ENCODE results near the gene KIF12. TPM values are rescaled to one million over a fixed set of nuclear protein-coding genes. Genes with fewer than 3 reads are reported as not detected.

Gene KIF12
- total RNA-seq = not detected

GRCh38 chr9:114098936-114099668 lies at the start of gene KIF12:
KIF12 (minus strand) TSS chr9:114099292; CDS start chr9:114099276, 16 bp downstream.
- H3K36me3 Mint-ChIP-seq = no peaks in the 10 kb centered on the region
- H3K27me3 Mint-ChIP-seq = peaks cover 35% of the 10 kb centered on the region
- peaks cover 5% of the 10 kb centered on the region for H3K4me1 Mint-ChIP-seq (ENCODE audit: low read depth)
- H3K9me3 Mint-ChIP-seq = peaks cover 5% of the 10 kb centered on the region
- ChIA-PET CTCF (interaction anchor here (1.2 to 1.9 kb wide), 3 partner anchors 9 to 17 kb away, joined by 4 to 7 read pairs (median 7); no protein-coding TSS in a partner anchor), POLR2A (no interaction called here)
- H3K27ac Mint-ChIP-seq = no peak within 1 kb of the TSS
- no peak within 1 kb of the TSS for H3K4me3 Mint-ChIP-seq
- no peak for DNase-seq
- intact Hi-C loops (cut with micrococcal nuclease) = no loop called here

DNA sequence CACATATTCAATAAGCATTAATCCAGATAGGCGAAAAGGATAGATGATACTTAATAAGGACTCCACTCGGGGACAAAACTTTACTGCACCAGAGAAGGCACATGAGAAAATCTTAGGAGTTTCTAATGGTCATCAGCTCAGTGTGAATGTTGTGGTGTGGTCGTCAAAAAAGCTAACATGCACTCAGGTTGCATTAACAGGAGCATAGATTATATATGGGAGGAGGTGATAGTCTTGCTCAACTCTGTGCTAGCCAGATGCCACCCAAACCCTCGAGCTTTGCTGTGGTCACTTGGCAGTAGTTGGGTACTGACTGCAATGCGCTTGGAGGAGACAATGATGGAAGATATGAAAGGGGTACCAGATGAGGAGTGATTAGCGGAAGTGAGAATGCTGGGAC lies 47.6 kb upstream of the KIF12 start:
- CTCF ChIA-PET = interaction anchor here (0.7 to 0.9 kb wide), 2 partner anchors 134 to 144 kb away, joined by 3 read pairs; no protein-coding TSS in a partner anchor
- H3K36me3 Mint-ChIP-seq = no peaks in the 10 kb centered on the region

DNA sequence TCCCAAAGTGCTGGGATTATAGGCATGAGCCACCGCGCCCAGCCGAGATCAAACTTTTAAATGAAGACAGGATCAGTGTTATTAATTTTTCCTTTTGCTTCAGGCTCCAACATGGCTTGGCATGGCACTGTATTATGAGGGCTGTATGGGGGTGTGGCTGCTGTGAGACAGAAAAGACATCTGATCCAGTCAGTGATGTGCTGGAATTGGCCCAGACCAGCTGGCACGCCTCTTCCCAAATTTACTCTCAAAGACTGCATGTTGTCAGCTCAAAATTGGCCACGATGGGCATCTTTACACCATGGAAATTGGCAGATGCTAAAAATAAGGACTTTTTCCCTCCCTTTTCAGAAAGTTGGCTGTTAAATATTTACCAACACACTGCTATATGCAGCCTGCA lies 44.1 kb upstream of the KIF12 start:
- ChIA-PET CTCF (interaction anchor here (1.2 kb wide), 1 partner anchor 35 kb away, joined by 4 read pairs; no protein-coding TSS in a partner anchor), POLR2A (interaction anchor here (0.7 kb wide), 1 partner anchor 130 kb away, joined by 4 read pairs; no protein-coding TSS in a partner anchor)
- DNase-seq = no peak
- H3K27ac Mint-ChIP-seq = no peak overlapping the region
- intact Hi-C loops (cut with micrococcal nuclease) = no loop called here
- H3K27me3 Mint-ChIP-seq = peaks cover 11% of the 10 kb centered on the region
- no peaks in the 10 kb centered on the region for H3K36me3 Mint-ChIP-seq
- no peaks in the 10 kb centered on the region for H3K9me3 Mint-ChIP-seq
- H3K4me3 Mint-ChIP-seq = no peak overlapping the region
- no peaks in the 10 kb centered on the region for H3K4me1 Mint-ChIP-seq (ENCODE audit: low read depth)

More for the DNA sequence above, 47.6 kb upstream of the KIF12 start:
- Mint-ChIP-seq H3K4me1 (ENCODE audit: low read depth) (no peaks in the 10 kb centered on the region), H3K9me3 (no peaks in the 10 kb centered on the region), H3K4me3 (no peak overlapping the region), H3K27ac (no peak overlapping the region), H3K27me3 (peaks cover 18% of the 10 kb centered on the region)
- no peak for DNase-seq
- intact Hi-C loops (cut with micrococcal nuclease) = no loop called here
- POLR2A ChIA-PET = no interaction called here

- Mint-ChIP-seq H3K27ac (no peak overlapping the region), H3K27me3 (peaks cover 7% of the 10 kb centered on the region), H3K4me1 (ENCODE audit: low read depth) (no peaks in the 10 kb centered on the region), H3K36me3 (no peaks in the 10 kb centered on the region), H3K4me3 (no peak overlapping the region), H3K9me3 (no peaks in the 10 kb centered on the region)
- intact Hi-C loops (cut with micrococcal nuclease) = no loop called here
- POLR2A ChIA-PET = no interaction called here
- DNase-seq = no peak
- CTCF ChIA-PET = interaction anchor here (1.4 to 2.0 kb wide), 3 partner anchors 13 to 149 kb away, joined by 6 to 9 read pairs (median 7); partner anchors contain the start of gene COL27A1
These were observed 42.7 kb upstream of the KIF12 start for GRCh38 chr9:114141553-114142402.

DNA sequence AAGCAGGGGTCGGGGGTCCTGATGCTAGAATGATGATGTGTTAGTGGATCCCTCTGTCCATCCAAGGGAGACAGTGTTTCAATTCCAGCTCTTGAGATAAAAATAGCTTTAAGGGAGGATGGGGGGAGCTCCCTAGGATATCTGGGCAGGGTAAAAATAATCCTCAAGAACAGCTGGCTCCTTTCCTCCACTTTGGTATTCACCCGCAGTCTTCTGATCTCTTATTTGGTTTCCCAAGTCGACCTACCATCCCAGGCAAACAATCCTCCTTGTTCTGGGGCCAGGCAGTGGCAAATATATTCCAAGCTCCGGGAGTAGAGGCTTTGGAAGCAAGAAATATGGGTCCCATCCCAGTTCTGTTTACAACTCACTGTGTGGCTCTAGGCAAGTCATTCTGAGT lies 41.8 kb upstream of the KIF12 start:
- POLR2A ChIA-PET = no interaction called here
- Mint-ChIP-seq H3K27me3 (peaks cover 6% of the 10 kb centered on the region), H3K36me3 (no peaks in the 10 kb centered on the region), H3K27ac (no peak overlapping the region), H3K4me3 (no peak overlapping the region), H3K4me1 (ENCODE audit: low read depth) (no peaks in the 10 kb centered on the region), H3K9me3 (no peaks in the 10 kb centered on the region)
- CTCF ChIA-PET = interaction anchor here (1.0 to 2.0 kb wide), 3 partner anchors 58 to 150 kb away, joined by 4 to 9 read pairs (median 7); no protein-coding TSS in a partner anchor
- intact Hi-C loops (cut with micrococcal nuclease) = no loop called here
- DNase-seq = no peak

DNA sequence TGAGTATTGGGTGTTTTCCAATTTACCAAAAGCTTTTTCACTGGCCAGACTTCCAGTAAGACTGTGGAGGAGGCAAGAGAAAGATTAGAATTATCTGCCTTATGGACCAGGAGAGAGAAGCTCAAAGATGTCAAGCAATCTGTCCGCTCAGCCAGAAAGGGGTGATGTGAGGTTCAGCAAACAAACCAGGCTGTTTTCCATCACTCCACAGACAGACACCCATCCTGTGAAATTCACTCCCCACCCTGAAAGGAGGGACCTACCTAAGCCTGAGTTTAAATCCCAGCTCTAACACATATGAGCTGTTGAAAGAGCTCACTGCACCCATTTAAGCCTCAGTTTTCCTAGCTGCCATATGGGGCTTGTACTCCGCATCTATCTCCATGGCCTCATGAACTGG lies 41.3 kb upstream of the KIF12 start:
- CTCF ChIA-PET = interaction anchor here (1.0 to 2.0 kb wide), 2 partner anchors 58 to 151 kb away, joined by 4 to 9 read pairs; no protein-coding TSS in a partner anchor
- intact Hi-C loops (cut with micrococcal nuclease) = no loop called here
- POLR2A ChIA-PET = no interaction called here
- H3K4me1 Mint-ChIP-seq (ENCODE audit: low read depth) = no peaks in the 10 kb centered on the region
- H3K36me3 Mint-ChIP-seq = no peaks in the 10 kb centered on the region
- no peaks in the 10 kb centered on the region for H3K9me3 Mint-ChIP-seq
- H3K27me3 Mint-ChIP-seq = peaks cover 6% of the 10 kb centered on the region
- no peak for DNase-seq
- H3K27ac Mint-ChIP-seq = no peak overlapping the region
- no peak overlapping the region for H3K4me3 Mint-ChIP-seq

DNA sequence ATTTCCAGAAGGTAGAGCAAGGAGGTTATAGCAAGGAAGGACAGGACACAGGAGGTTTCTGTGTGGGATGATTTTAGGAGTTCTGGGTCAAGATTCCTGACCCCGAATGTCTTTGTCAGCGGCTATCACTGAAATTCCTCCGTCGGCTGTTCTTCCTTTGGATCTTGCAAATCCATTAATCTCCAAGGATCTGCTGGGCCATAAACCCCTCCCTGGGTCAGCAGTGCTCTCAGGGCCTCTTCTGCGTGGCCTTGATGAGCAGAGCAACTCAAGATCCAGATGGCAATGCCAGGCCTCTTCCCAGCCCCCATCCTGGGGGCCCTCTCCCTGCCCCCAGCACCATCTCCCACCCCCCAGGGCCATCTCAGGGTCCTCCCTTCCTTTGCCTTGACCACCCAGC lies 40.0 kb upstream of the KIF12 start:
- no peaks in the 10 kb centered on the region for H3K36me3 Mint-ChIP-seq
- no peak overlapping the region for H3K4me3 Mint-ChIP-seq
- no peaks in the 10 kb centered on the region for H3K9me3 Mint-ChIP-seq
- POLR2A ChIA-PET = no interaction called here
- CTCF ChIA-PET = no interaction called here
- H3K4me1 Mint-ChIP-seq (ENCODE audit: low read depth) = no peaks in the 10 kb centered on the region
- H3K27ac Mint-ChIP-seq = no peak overlapping the region
- peaks cover 6% of the 10 kb centered on the region for H3K27me3 Mint-ChIP-seq
- DNase-seq = no peak
- intact Hi-C loops (cut with micrococcal nuclease) = no loop called here

GRCh38 chr9:114138552-114138971 lies 39.5 kb upstream of the KIF12 start:
- POLR2A ChIA-PET = no interaction called here
- Mint-ChIP-seq H3K4me3 (no peak overlapping the region), H3K4me1 (ENCODE audit: low read depth) (no peaks in the 10 kb centered on the region), H3K9me3 (no peaks in the 10 kb centered on the region), H3K27ac (no peak overlapping the region), H3K27me3 (peaks cover 3% of the 10 kb centered on the region), H3K36me3 (no peaks in the 10 kb centered on the region)
- intact Hi-C loops (cut with micrococcal nuclease) = no loop called here
- CTCF ChIA-PET = interaction anchor here (0.6 kb wide), 1 partner anchor 151 kb away, joined by 3 read pairs; no protein-coding TSS in a partner anchor
- DNase-seq = no peak

DNA sequence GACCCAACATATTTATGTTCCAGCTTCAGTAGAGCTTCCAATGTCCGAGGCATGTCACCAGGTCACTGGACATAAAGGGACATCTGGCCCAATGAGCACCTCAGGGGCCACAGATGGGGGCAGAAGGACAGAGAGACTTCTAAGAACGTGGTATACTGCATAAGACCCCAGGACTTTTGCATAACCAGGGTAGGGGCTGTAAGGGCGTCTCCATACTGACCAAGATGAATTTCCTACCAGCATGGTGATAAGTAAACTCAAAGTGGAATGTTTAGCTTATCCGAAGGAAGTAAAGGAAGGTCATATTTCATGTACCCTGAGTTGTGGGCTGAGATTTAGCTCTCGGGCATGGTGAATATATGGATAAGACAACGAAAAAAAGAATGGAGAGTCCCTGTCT lies 38.7 kb upstream of the KIF12 start:
- Mint-ChIP-seq H3K27ac (no peak overlapping the region), H3K27me3 (peaks cover 2% of the 10 kb centered on the region), H3K9me3 (no peaks in the 10 kb centered on the region), H3K4me3 (no peak overlapping the region), H3K4me1 (ENCODE audit: low read depth) (no peaks in the 10 kb centered on the region), H3K36me3 (no peaks in the 10 kb centered on the region)
- no peak for DNase-seq
- CTCF ChIA-PET = interaction anchor here (0.6 kb wide), 1 partner anchor 152 kb away, joined by 3 read pairs; no protein-coding TSS in a partner anchor
- POLR2A ChIA-PET = no interaction called here
- intact Hi-C loops (cut with micrococcal nuclease) = no loop called here

GRCh38 chr9:114134827-114135396 lies 35.8 kb upstream of the KIF12 start:
- intact Hi-C loops (cut with micrococcal nuclease) = no loop called here
- no peak overlapping the region for H3K4me3 Mint-ChIP-seq
- peaks cover under 1% of the 10 kb centered on the region for H3K27me3 Mint-ChIP-seq
- ChIA-PET CTCF (no interaction called here), POLR2A (no interaction called here)
- H3K4me1 Mint-ChIP-seq (ENCODE audit: low read depth) = no peaks in the 10 kb centered on the region
- H3K27ac Mint-ChIP-seq = no peak overlapping the region
- DNase-seq = no peak
- H3K36me3 Mint-ChIP-seq = no peaks in the 10 kb centered on the region
- H3K9me3 Mint-ChIP-seq = no peaks in the 10 kb centered on the region

DNA sequence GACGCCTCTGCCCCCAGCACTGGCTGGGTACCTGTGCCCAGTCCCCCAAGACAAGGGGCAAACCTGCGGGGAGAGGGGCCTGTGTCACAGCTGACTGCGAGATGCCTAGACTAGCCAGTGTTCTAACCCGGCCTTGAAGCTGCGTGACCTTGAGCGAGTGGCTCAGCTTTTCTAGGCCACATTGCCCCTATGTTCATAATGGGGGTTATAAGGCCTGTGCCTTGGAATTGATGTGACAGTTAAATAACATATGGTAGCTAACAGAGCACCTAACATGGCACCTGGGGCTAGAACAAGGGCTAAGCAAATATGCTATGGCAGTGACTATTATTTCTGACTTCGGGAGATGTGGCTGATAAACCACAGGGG lies 33.4 kb upstream of the KIF12 start:
- H3K9me3 Mint-ChIP-seq = peaks cover 6% of the 10 kb centered on the region
- H3K4me3 Mint-ChIP-seq = no peak overlapping the region
- no peak for DNase-seq
- H3K4me1 Mint-ChIP-seq (ENCODE audit: low read depth) = no peaks in the 10 kb centered on the region
- CTCF ChIA-PET = no interaction called here
- POLR2A ChIA-PET = no interaction called here
- H3K36me3 Mint-ChIP-seq = no peaks in the 10 kb centered on the region
- no peak overlapping the region for H3K27ac Mint-ChIP-seq
- peaks cover 6% of the 10 kb centered on the region for H3K27me3 Mint-ChIP-seq
- intact Hi-C loops (cut with micrococcal nuclease) = no loop called here

Data from activated CD4-positive, alpha-beta memory T cell treated with anti-CD3 and anti-CD28 coated beads for 36 hours (primary cell).